Endometrial microvascular endothelial cells (primary cell): ENCODE data around the gene ZFP36L2. TPM values are rescaled to one million over a fixed set of nuclear protein-coding genes. Genes with fewer than 3 reads are reported as not detected.

Experiments
- in situ Hi-C: cut with HindIII; loops from 2 replicates; pipeline ENCODE4 v1.10.0; 2017; ENCODE audit warnings: low sequenced_read_pairs, low pct_unique_long_range_greater_than_20kb; ENCODE audit errors: inconsistent ontology term
- total RNA-seq: library from RNA; depleted of rRNA; stranded (reverse); fragments of >200 nt; gene quantifications from one replicate; pipeline ENCODE4 v1.2.3, GENCODE V29; 2015; ENCODE audit errors: inconsistent ontology term

Gene ZFP36L2
- total RNA-seq, 1 donor from 2014 or later = 5.9 TPM

GRCh38 chr2:43226955-43227829 lies 786 bp upstream of the ZFP36L2 start:
- in situ Hi-C loops = no loop called here

- in situ Hi-C loops = no loop called here
Measured at GRCh38 chr2:43225788-43226557, 433 bp downstream of the ZFP36L2 start.

GRCh38 chr2:43225093-43225787 lies 1.2 kb downstream of the ZFP36L2 start:
- in situ Hi-C loops = no loop called here

GRCh38 chr2:43224571-43225092 lies 1.8 kb downstream of the ZFP36L2 start:
- in situ Hi-C loops = loop anchor here (5.0 kb wide), 1 partner anchor 52 kb away; no protein-coding TSS in a partner anchor

GRCh38 chr2:43224131-43224570 lies 2.3 kb downstream of the ZFP36L2 start:
- in situ Hi-C loops = loop anchor here (5.0 kb wide), 1 partner anchor 52 kb away; no protein-coding TSS in a partner anchor

- in situ Hi-C loops = loop anchor here (5.0 kb wide), 1 partner anchor 51 kb away; no protein-coding TSS in a partner anchor
Measured at GRCh38 chr2:43223521-43224001, 2.8 kb downstream of the ZFP36L2 start.

- in situ Hi-C loops = loop anchor here (5.0 kb wide), 1 partner anchor 50 kb away; no protein-coding TSS in a partner anchor
Measured at GRCh38 chr2:43222475-43223309, 3.7 kb downstream of the ZFP36L2 start.

- in situ Hi-C loops = loop anchor here (5.0 kb wide), 1 partner anchor 50 kb away; no protein-coding TSS in a partner anchor
Measured at GRCh38 chr2:43221763-43222474, 4.5 kb downstream of the ZFP36L2 start.

GRCh38 chr2:43221124-43221762 lies 5.2 kb downstream of the ZFP36L2 start:
- in situ Hi-C loops = loop anchor here (5.0 kb wide), 1 partner anchor 49 kb away; no protein-coding TSS in a partner anchor

- in situ Hi-C loops = loop anchor here (5.0 kb wide), 1 partner anchor 48 kb away; no protein-coding TSS in a partner anchor
Measured at GRCh38 chr2:43220760-43221123, 5.7 kb downstream of the ZFP36L2 start.

GRCh38 chr2:43220229-43220751 lies 6.1 kb downstream of the ZFP36L2 start:
- in situ Hi-C loops = loop anchor here (5.0 kb wide), 1 partner anchor 48 kb away; no protein-coding TSS in a partner anchor

- in situ Hi-C loops = loop anchor here (5.0 kb wide), 1 partner anchor 47 kb away; no protein-coding TSS in a partner anchor
Measured at GRCh38 chr2:43219383-43220228, 6.8 kb downstream of the ZFP36L2 start.

GRCh38 chr2:43218702-43219382 lies 7.6 kb downstream of the ZFP36L2 start:
- in situ Hi-C loops = no loop called here

- in situ Hi-C loops = no loop called here
Measured at GRCh38 chr2:43218155-43218701, 8.2 kb downstream of the ZFP36L2 start.
